Inflammatory macrophage treated with lipopolysaccharide for 4 hours (primary cell): ENCODE measurements around the gene TPO.
"Not testable (repeated sequence)": the region's sequence is repeated elsewhere in the genome, so short reads cannot be mapped to it uniquely, and the experiment has no call there.

Experiments used
- DNase-seq: peaks from one replicate; pipeline ENCODE4 v3.0.0-alpha.2; 2020

The TPO gene

DNA sequence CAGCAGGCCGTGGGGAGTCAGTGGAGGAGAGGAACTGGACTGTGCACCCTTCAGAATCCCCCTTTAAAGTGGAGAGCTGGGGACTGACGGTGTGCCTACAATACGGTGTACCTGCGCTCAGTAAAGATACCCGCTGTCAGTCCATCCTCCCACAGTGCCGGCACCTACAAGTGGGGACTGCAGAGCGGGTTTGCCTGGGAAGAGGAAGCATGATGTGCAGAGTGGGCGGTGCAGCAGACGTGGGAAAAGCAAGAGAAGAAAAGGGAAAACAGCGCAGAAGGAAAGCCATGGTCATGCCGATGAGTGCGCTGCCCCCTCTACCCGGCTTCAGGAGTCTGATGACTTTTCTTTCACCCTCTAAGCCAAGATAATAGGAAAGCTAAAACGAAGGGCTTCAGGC, 148.0 kb downstream of the TPO start:
- no peak for DNase-seq

DNA sequence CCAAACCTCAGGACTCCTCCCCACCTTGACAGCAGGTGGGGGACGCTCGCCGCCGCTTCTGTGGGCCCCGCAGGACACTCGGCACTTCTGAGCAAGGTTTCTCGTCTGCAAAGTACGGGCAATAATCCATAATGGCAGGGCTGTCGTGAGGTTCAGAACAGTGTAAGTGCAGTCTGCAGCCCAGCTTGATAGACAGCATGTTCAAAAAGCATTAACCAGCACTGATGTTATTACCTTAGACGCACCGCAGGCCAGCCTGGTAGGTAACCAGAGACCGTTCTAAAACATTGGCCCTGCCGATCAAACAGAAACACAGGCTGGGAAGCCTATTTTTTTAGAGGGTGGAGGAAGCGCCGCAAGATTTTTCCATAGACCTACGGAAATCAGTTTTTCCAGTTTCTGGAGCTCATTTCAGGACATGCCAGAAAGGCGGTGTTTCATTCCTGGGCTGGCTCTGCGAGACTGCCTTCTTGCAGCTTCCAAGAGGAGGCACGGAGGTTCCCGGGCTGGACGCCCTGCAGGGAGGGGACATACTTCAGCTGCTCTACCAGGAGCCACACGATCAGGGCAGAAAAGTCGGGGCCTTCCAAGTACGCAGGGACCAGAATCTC, 148.7 kb downstream of the TPO start:
- no peak for DNase-seq

DNA sequence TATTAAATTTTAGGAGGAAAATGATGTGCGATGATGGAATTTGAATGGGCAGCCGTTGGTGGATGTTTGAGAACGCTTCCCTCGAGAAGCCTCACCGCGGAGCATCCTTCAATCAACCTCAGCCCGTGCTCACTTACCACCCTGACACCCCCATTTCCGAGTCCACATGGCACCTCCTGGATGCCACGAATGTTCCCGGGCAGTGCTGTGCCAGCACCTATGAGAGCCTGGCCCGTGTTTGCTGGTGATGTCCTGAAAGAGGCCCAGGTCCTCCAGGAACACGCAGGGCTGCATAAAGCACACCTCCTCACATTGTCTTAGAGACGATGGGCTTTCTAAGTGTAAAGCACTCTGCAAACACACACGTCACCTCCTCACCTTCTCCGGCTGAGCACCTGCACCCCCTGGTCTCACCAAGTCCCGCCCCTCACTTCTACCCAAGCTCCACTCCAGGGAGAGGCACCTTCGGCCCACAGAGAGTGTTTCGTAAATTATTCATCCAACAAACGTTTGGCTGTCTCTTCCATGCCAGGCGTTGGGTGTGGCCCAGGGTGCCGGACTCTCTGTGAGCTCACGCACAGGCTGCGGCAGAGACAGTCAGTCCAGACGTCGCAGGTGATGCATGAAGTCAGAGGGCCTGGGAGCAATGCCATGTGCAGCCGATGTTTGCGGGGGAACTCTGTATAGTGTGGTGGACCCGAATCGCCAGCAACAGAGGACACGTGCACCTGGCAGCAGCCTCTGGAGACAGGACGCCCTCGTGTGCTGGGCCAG, 150.0 kb downstream of the TPO start:
- DNase-seq: no peak

DNA sequence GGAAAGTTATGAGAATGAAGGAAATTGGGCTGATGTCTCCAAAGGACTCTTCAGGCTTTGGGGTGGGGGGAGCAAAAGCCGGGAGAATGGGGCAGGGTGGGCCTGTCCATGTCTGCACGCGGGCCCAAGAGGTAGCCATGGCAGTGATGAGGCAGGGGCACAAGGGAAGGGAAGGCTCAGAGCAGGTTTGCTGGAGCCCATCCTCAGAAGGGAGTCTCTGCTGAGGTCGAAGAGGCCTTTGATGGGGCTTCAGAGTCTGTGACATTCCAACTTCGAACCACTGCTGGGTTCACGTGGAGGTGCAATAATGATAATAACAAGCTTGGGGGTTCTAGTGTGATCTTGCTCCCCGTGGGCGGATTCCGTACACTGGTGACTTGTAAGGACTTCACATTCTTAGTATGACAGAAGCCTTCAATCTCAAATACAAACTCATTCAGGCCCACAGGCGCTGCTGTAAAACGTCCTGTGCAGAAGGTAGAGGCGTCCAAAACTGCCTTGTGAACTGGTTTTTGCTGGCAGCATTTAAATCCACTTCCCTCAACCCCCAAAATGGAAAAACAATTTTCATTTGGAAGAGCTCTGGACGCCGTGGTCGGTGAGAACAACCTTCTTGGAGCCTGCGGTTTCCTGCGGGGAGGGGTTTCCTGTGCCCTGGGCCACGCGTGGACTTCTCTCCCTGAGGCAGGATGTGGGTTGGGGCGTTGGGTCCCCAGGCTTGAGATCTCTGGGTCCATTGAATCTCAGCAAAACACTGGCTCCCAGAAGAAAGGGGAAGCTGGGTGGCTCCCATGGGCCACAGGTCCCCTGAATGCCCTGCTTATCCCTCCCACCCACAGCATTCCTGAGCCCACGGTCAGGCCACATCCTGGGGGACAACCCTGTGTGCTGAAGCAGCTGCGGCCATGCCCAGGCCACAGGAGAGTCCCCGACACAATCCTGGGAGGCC, 151.0 kb downstream of the TPO start:
- no peak for DNase-seq

DNA sequence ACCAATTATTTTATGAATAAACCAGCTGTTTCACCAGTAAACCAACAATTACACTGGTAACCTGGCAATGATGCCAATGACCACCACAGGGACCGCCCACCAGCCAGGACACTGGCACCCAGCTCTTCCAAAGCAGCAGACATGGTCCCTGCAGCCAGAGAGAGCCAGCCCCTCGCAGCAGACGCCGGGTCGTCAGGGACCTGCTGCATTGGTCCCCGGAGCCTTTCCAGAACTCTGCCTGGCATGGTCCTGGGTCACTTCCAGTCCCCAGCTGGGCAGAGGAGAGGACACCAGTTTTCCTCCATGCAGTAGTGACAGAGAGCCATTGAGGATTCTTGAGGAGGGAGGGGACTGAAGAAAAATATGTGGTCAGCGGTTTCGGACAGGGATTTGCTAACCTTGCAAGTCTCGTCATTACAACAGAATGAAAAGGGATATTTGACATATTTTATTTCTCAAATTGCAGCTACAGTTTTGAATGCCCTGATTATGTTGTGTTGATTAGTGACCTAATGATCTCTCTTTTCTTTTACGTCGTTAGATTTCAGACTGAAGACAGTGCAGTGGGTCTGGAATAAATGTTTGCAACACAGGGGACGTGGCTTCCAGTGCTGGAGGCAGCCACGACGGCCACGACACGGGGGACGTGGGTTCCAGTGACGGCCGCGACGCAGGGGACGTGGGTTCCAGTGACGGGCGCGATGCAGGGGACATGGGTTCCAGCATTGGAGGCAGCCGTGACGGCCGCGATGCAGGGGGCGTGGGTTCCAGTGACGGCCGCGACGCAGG, 154.5 kb downstream of the TPO start:
- no peak for DNase-seq

DNA sequence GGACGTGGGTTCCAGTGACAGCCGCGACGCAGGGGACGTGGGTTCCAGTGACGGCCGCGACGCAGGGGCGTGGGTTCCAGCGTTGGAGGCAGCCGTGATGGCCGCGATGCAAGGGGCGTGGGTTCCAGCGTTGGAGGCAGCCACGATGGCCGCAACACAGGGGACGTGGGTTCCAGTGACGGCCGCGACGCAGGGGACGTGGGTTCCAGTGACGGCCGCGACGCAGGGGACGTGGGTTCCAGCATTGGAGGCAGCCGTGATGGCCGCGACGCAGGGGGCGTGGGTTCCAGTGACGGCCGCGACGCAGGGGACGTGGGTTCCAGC, 155.0 kb downstream of the TPO start:
- not testable (repeated sequence) for DNase-seq

DNA sequence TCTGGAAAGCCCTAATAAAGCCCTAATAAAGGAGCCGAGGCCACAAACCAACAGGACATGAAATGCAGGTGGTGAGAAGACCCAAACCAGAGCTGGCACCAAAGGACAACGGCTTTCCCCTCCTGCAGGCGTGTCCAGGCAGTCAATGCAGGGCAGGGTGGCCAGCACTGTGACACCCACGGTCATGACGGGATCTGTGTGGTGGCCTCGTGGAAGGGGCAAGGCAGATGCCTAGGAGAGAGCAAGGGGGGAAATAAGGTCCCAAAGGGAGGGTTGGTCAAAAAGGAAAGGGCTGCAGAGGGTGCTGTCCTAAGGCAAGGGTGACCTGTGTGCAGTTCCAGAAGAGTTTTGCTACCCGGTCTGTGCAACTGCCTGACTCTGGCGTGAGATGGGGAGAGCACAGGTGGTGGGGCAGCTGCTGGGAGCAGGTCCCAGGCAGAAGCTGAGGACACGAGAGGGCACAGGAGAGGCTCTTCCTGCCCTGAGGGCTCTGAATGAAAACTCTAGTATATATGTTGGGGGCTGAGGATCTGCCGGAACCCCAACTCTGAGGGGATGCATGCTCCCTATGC, 156.7 kb downstream of the TPO start:
- no peak for DNase-seq

DNA sequence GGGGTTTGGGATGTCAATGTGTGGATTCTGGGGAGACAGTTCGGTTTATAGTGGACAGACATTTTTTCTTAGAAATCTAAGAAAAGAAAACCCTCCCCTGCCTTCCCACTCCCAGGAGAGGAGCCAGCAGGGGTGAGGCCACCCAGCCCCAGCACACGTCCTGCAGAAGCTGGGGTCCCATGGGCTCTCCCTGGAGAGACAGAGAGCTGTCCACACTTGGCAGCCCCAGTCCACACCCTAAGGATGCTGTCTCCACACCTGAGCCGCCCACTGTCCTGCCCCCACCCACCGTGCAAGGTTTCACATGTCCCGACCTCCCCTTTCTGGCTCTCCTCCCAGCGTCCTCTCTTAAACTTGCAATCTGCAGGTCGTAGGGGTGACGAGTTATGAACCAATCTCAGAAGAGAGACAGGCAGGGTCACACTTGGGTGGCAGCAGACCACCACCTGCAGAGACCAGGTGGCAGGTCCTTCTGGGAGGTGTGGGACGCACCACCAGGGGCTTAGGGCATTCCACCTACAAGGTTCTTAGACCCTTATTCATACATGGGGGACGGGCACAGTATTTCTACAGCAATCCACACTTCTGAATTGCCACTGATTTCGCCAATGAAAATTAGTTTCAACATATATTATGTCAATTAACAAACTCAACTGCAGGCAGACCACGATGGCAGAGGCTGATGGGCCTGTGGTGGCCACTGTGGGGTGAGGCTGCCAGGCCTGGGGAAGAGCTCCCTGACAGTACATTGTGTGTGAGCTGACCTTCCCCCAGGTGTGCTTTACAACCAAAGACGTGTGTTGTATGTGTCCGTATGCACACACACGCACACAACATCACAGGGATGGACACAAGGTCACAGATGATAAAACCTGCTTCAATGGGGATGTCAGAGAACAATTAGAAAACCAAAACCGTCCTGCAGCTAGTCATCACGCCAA, 158.5 kb downstream of the TPO start:
- no peak for DNase-seq

DNA sequence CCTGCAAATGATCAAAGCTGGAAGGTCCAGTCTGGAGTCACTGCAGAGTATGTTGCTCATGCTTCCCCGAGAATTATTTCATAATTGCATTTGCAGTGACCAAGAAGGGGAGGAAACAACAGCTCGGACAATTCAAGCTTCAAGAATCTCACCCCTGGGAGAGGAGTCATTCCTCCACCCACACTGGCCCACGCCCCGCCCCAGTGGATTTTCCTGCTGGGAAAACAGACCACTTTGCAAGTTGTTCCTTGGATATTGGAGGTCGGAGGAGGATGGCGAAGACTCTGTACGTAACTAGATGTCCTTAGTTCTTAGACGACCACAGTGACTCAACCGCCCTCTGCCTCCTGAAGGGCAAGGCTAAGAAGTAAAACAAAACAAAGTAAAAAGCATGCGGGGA, 159.4 kb downstream of the TPO start:
- DNase-seq: no peak

DNA sequence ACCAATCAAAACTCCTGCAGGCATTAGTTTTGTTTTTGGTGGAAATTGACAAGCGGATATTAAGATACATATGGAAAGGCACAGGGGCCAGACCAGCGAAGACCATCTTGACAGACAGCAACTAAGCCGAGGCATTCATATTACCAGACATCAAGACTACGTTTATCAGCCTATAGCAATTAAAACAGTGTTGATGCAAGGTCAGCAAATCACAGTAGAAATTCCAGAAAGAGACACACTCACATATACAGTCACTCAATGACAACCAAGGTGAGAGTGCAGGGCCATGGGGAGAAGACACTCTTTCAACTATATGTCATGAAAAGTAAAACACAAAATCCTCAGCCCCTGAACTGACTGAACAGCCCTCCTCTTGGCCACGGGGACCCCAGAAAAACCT, 164.6 kb downstream of the TPO start:
- no peak for DNase-seq

DNA sequence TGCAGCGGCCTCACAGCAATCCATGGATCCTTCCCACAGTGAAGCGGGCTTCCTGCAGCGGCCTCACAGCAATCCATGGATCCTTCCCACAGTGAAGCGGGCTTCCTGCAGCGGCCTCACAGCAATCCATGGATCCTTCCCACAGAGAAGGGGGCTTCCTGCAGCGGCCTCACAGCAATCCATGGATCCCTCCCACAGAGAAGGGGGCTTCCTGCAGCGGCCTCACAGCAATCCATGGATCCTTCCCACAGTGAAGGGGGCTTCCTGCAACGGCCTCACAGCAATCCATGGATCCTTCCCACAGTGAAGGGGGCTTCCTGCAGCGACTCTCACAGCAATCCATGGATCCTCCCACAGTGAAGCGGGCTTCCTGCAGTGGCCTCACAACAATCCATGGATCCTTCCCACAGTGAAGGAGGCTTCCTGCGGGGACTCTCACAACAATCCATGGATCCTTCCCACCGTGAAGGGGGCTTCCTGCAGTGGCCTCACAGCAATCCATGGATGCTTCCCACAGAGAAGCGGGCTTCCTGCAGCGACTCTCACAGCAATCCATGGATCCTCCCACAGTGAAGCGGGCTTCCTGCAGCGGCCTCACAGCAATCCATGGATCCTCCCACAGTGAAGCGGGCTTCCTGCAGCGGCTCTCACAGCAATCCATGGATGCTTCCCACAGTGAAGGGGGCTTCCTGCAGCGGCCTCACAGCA, 168.1 kb downstream of the TPO start:
- DNase-seq: not testable (repeated sequence)

DNA sequence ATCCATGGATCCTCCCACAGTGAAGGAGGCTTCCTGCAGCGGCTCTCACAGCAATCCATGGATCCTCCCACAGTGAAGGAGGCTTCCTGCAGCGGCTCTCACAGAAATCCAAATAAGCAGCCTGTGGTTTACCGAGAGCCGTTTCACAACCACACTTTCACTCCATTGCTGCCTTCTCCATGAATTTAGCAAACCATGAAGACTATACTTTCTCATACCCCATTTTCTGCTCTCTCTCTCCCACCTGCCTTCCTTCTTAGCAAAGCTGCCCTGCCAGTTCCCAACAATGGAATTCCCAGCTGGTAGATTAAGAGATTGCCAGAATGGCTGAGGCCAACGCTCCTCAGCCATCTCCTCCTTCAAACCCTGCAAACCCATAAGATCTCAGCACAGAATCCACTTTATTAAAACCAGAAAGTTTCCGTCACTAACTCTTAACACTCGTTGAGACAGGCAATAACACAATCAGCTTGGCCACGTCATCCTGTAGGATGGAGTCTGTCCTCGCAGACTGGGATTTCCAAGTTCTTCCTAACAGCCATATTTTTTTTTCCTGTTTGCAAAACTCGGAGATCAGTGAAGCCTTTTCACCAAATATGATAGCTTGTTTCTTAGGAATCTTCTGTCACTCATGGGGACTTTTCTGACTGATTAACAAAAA, 168.8 kb downstream of the TPO start:
- DNase-seq: no peak

DNA sequence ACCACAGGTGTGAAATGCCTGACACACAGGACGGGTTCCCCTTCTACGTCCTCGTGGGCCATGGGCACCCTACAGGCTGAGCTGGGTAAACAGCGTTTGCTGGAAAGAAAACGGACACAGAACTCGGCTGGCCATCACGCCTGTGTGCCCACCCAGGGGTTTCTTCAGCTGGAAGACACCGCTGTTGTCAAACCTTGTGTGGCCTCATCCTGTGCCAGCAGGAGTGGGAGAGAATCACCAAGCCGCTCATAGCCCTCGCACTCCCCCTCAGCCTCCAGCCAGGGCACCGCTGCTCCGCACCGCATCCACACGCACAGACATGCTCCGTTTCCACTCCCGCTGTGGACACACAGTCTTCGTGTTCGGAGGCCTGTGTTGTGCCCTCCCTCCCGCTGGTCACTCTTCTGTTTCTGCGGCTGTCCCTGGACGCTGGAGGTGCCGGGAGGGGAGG, 169.7 kb downstream of the TPO start:
- DNase-seq: no peak

DNA sequence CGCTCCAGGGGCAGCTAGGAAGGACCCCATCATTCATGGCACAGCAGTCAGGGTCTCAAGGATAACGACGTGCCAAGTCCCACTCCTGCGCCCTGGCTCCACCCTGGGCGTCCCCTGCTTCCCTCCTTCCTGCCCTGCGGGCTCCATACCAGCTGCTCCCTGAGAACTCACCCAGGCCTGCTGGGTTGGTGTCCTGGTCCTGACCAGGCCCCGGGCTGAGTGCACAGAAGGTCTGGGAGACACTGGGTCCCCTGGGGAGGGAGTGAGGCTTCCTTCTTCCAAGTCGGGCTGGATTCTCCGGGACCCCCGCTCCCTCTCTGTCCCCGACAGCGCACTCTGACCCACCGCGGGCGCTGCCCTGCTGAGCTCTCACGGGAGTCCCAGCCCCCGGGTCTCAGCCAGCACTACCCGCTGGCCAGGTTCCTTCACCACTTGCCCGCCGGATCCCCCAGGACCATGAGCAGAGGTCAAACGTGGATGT, 170.8 kb downstream of the TPO start:
- no peak for DNase-seq

DNA sequence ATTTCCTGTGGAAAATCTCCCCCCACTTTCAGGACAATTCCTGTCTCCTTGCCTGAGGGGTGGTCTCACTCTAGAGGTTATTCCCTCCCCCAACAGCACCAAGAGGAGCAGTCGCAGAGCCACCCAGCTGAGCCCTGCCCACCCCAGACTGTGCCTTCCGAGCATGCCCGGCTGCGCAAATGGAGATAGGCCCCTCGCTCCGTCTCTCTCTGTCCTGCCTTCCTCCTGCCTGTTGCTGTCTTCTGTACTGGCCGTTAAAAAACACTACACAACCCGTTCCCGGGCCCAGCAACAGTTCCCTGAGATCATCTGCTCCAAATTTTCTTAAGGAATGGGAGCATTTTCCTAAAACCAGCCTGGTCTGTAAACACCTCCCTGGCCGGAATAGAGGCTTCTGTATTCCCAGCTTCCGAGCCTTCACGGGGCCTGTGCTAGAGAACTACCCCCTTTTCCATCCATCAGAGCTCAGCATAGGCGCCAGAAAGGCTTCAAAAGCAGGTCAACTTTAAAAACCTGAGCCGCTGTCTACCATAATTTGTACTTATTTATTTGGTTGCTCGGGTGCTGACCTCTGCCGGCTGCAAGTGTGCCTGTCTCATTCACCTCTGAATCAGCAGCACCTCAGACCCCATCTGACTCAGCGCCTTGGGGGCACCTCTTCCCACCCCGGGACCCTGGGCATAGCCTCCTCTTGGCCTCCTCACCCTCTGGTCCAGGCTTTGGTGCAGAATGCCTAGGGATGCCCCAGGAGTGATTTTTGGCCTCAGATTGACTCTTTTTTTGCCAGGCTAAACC, 171.6 kb downstream of the TPO start:
- no peak for DNase-seq

DNA sequence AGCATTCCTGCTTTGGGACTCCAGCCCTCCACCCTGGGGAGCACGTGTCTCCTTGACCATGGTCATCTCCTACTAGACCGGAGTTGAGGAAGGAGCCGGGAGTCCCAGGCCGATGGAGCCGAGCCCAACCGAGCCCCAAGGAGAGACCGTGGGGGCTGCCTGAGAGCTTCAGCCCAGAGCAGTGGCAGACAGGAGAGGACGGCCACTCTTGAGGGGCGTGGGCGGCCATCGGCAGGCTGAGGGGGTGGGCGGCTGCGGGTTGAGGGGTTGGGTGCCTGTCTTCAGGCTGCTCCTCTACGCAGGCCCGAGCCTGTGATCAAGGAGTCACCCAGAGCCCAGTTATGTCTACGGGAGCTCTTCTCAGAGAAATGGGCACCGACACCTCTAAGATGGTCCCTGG, 172.4 kb downstream of the TPO start:
- DNase-seq: no peak

DNA sequence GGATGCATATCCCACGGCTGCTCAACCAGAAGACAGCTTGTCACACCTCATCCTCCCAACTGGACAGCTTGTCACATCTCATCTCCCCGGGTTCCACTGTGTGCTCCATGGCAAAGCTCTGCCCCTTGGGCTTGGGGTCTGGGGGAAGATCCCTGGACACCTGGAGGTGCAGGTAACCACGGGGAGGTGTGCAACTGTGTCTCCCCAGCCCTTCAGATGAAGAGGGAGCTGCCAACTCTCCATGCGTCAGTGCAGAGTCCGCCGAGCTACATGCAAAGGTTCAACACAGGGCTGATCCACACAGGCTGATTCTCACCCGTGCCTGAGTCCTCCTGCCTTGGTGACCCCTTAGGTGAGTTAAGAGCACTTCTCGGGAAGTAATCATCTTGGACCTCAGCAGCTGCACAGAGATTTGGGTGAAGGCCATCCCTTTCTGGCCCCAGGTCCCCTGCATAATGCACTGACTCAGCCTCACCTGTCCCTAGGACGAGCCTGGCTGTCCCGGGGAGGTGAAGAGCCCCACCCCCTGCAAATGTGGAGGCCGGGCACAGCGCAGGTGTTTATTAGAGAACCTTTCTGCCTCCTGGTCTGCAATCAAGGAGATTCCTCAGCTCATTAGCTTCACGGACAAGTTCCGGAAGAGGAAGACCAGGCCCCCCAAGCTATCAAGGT, 173.1 kb downstream of the TPO start:
- no peak for DNase-seq
